KMS-11 (cell line): ENCODE data around the gene DST.

Experiments used
- H2AFZ ChIP-seq: fragments of 200-600 bp; sonication (generic); 2 replicates; pipeline ENCODE4 v1.6.1; 2016; ENCODE audit warnings: antibody characterized with exemption, mixed run types, low read depth
- H3K27ac ChIP-seq: fragments of 200-600 bp; sonication (generic); 2 replicates; pipeline ENCODE4 v1.6.1; 2016; ENCODE audit warnings: mild to moderate bottlenecking, mixed run types
- H3K27me3 ChIP-seq: fragments of 200-600 bp; sonication (generic); 2 replicates; pipeline ENCODE4 v1.6.1; 2017; ENCODE audit warnings: mild to moderate bottlenecking, low read depth, mixed run types, moderate library complexity; ENCODE audit not compliant: insufficient read depth
- H3K36me3 ChIP-seq: fragments of 200-600 bp; sonication (generic); 2 replicates; pipeline ENCODE4 v1.6.1; 2017; ENCODE audit warnings: mild to moderate bottlenecking, mixed run types; ENCODE audit not compliant: insufficient read depth
- H3K4me1 ChIP-seq: fragments of 200-600 bp; sonication (generic); 2 replicates; pipeline ENCODE4 v1.6.1; 2016; ENCODE audit warnings: mild to moderate bottlenecking, low read depth, mixed run types; ENCODE audit not compliant: poor library complexity, severe bottlenecking
- H3K4me2 ChIP-seq: fragments of 200-600 bp; sonication (generic); 2 replicates; pipeline ENCODE4 v1.7.0; 2016; ENCODE audit warnings: mild to moderate bottlenecking, mixed run types
- H3K4me3 ChIP-seq: fragments of 200-600 bp; sonication (generic); IDR thresholded peaks from 2 replicates; pipeline ENCODE4 v1.6.1; 2017; ENCODE audit warnings: low read depth, low read length, mixed read lengths; ENCODE audit not compliant: insufficient read depth
- H3K79me2 ChIP-seq: fragments of 200-600 bp; sonication (generic); 2 replicates; pipeline ENCODE4 v1.6.1; 2016; ENCODE audit warnings: low read depth, mixed run types; ENCODE audit not compliant: insufficient read depth
- H3K9ac ChIP-seq: fragments of 200-600 bp; sonication (generic); 2 replicates; pipeline ENCODE4 v1.6.1; 2016; ENCODE audit warnings: mild to moderate bottlenecking, mixed run types
- H4K20me1 ChIP-seq: fragments of 200-600 bp; sonication (generic); 2 replicates; pipeline ENCODE4 v1.6.1; 2016; ENCODE audit warnings: mild to moderate bottlenecking, mixed run types; ENCODE audit not compliant: insufficient read depth
- CTCF ChIP-seq: fragments of 200-600 bp; sonication (generic); conservative IDR thresholded peaks from 2 replicates; pipeline ENCODE4 v1.6.1; 2017; ENCODE audit warnings: low read depth, mild to moderate bottlenecking, antibody characterized with exemption, low read length, moderate library complexity, mixed read lengths

Gene DST

GRCh38 chr6:56601390-56601789 lies 41.3 kb downstream of the DST start:
- no peak overlapping the region for H3K4me3 ChIP-seq
- TF ChIP-seq CTCF, result no peak
- H2AFZ ChIP-seq, result no peak overlapping the region
- no peaks in the 10 kb centered on the region for H4K20me1 ChIP-seq
- no peak overlapping the region for H3K9ac ChIP-seq
- peaks cover 11% of the 10 kb centered on the region for H3K4me1 ChIP-seq
- no peaks in the 10 kb centered on the region for H3K27me3 ChIP-seq
- H3K79me2 ChIP-seq, result no peaks in the 10 kb centered on the region
- H3K27ac ChIP-seq, result no peak overlapping the region
- H3K4me2 ChIP-seq, result no peak overlapping the region
- peaks cover 8% of the 10 kb centered on the region; the same call in 1 of the 2 replicates for H3K36me3 ChIP-seq

- peak; percentile 91 for TF ChIP-seq CTCF
- peaks cover 63% of the 10 kb centered on the region for H3K4me1 ChIP-seq
- H2AFZ ChIP-seq, result no peak overlapping the region
- no peak overlapping the region for H3K4me3 ChIP-seq
- H3K27me3 ChIP-seq, result no peaks in the 10 kb centered on the region
- peaks cover 7% of the 10 kb centered on the region; the same call in 1 of the 2 replicates for H3K79me2 ChIP-seq
- peak overlapping the region; percentile 83; the same call in 1 of the 2 replicates for H3K27ac ChIP-seq
- H3K36me3 ChIP-seq, result peaks cover 4% of the 10 kb centered on the region; the same call in 1 of the 2 replicates
- H4K20me1 ChIP-seq, result peaks cover 4% of the 10 kb centered on the region; the same call in 1 of the 2 replicates
- peak overlapping the region; percentile 90 for H3K4me2 ChIP-seq
- H3K9ac ChIP-seq, result no peak overlapping the region
These were observed 47.1 kb downstream of the DST start for GRCh38 chr6:56595490-56596122.

- peak overlapping the region; percentile 90 for H3K4me2 ChIP-seq
- no peak for TF ChIP-seq CTCF
These were observed 48.0 kb downstream of the DST start for GRCh38 chr6:56594699-56595098.

GRCh38 chr6:56593801-56594318 lies 48.8 kb downstream of the DST start:
- Histone ChIP-seq H3K4me3 (no peak overlapping the region), H3K4me2 (peak overlapping the region; percentile 90), H3K4me1 (peaks cover 63% of the 10 kb centered on the region), H3K9ac (no peak overlapping the region; the same call in 1 of the 2 replicates), H3K27me3 (no peaks in the 10 kb centered on the region), H4K20me1 (peaks cover 4% of the 10 kb centered on the region; the same call in 1 of the 2 replicates), H3K79me2 (peaks cover 7% of the 10 kb centered on the region; the same call in 1 of the 2 replicates), H3K27ac (peak overlapping the region; percentile 83), H3K36me3 (peaks cover 4% of the 10 kb centered on the region; the same call in 1 of the 2 replicates), H2AFZ (no peak overlapping the region)
- TF ChIP-seq CTCF, result 0 out of 2 replicates have a peak, but pooled peaks have one; percentile 17

More at GRCh38 chr6:56594699-56595098, 48.0 kb downstream of the DST start:
- Histone ChIP-seq H3K27me3 (no peaks in the 10 kb centered on the region), H3K4me3 (no peak overlapping the region), H3K36me3 (peaks cover 4% of the 10 kb centered on the region; the same call in 1 of the 2 replicates), H3K9ac (no peak overlapping the region), H3K79me2 (peaks cover 7% of the 10 kb centered on the region; the same call in 1 of the 2 replicates), H3K4me1 (peaks cover 63% of the 10 kb centered on the region), H2AFZ (no peak overlapping the region), H4K20me1 (peaks cover 4% of the 10 kb centered on the region; the same call in 1 of the 2 replicates), H3K27ac (peak overlapping the region; percentile 83)
